Type B pancreatic cell (in vitro differentiated cells): Measurements from ENCODE around the gene STXBP6. TPM values are rescaled to one million over a fixed set of nuclear protein-coding genes. Genes with fewer than 3 reads are reported as not detected.

Experiments used
- DNase-seq: peaks from one replicate; pipeline ENCODE4 v3.0.0; 2021; ENCODE audit warnings: mixed read lengths; ENCODE audit not compliant: unreplicated experiment; ENCODE audit errors: extremely low spot score
- H3K27ac Mint-ChIP-seq: 2 replicates; pipeline ENCODE4 v1.8.0; 2021; ENCODE audit warnings: mild to moderate bottlenecking, mixed read lengths
- H3K27me3 Mint-ChIP-seq: 2 replicates; pipeline ENCODE4 v1.8.0; 2021; ENCODE audit warnings: mixed read lengths
- H3K36me3 Mint-ChIP-seq: 2 replicates; pipeline ENCODE4 v1.8.0; 2021; ENCODE audit warnings: mixed read lengths
- H3K4me1 Mint-ChIP-seq: one replicate; pipeline ENCODE4 v1.8.0; 2021; ENCODE audit warnings: mixed read lengths; ENCODE audit not compliant: unreplicated experiment
- H3K4me3 Mint-ChIP-seq: 2 replicates; pipeline ENCODE4 v1.8.0; 2021; ENCODE audit warnings: mild to moderate bottlenecking, mixed read lengths
- H3K9me3 Mint-ChIP-seq: 2 replicates; pipeline ENCODE4 v1.8.0; 2021; ENCODE audit warnings: mixed read lengths
- total RNA-seq: library from RNA; stranded (reverse); gene quantifications from 2 replicates; pipeline ENCODE4 v1.2.1, GENCODE V29; 2021; ENCODE audit warnings: low replicate concordance
- TF ChIP-seq, protein P1 (sequence below): fragments of 200-600 bp; sonication (generic); conservative IDR thresholded peaks from 2 replicates; pipeline ENCODE4 v1.5.0; 2021; ENCODE audit warnings: antibody characterized with exemption, mild to moderate bottlenecking

Gene STXBP6
- total RNA-seq, 1 donor from 2014 or later = 17.0 TPM

DNA sequence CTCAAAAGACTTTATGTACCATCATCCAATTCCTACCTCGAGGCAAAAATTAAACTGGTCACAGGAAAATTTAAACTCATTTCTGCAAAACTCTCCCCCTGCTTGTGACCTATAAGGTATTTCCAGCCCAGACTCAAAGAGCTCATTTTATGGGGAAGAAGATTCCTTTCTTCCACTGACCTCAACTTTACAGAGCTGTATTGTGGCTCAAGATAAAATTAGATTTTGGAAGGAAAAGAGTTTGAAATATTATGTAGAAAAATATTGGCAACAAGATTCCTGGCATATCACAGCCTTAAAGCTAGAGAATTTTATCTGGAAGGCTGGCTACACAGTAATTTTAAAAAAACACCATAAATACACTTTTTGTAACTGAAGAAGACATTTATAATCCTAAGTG is 91.7 kb downstream of the STXBP6 start:
- Mint-ChIP-seq H3K27me3 (no peaks in the 10 kb centered on the region), H3K27ac (no peak overlapping the region), H3K4me1 (no peaks in the 10 kb centered on the region), H3K9me3 (no peaks in the 10 kb centered on the region), H3K4me3 (no peak overlapping the region), H3K36me3 (no peaks in the 10 kb centered on the region)
- no peak for DNase-seq
- TF ChIP-seq, protein P1, sequence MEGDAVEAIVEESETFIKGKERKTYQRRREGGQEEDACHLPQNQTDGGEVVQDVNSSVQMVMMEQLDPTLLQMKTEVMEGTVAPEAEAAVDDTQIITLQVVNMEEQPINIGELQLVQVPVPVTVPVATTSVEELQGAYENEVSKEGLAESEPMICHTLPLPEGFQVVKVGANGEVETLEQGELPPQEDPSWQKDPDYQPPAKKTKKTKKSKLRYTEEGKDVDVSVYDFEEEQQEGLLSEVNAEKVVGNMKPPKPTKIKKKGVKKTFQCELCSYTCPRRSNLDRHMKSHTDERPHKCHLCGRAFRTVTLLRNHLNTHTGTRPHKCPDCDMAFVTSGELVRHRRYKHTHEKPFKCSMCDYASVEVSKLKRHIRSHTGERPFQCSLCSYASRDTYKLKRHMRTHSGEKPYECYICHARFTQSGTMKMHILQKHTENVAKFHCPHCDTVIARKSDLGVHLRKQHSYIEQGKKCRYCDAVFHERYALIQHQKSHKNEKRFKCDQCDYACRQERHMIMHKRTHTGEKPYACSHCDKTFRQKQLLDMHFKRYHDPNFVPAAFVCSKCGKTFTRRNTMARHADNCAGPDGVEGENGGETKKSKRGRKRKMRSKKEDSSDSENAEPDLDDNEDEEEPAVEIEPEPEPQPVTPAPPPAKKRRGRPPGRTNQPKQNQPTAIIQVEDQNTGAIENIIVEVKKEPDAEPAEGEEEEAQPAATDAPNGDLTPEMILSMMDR = no peak

- no peak for DNase-seq
- Mint-ChIP-seq H3K4me3 (no peak overlapping the region), H3K4me1 (no peaks in the 10 kb centered on the region), H3K27me3 (no peaks in the 10 kb centered on the region), H3K27ac (no peak overlapping the region), H3K36me3 (no peaks in the 10 kb centered on the region), H3K9me3 (no peaks in the 10 kb centered on the region)
- TF ChIP-seq, protein P1 = no peak
Observed at GRCh38 chr14:24957814-24958213, 92.1 kb downstream of the STXBP6 start.

DNA sequence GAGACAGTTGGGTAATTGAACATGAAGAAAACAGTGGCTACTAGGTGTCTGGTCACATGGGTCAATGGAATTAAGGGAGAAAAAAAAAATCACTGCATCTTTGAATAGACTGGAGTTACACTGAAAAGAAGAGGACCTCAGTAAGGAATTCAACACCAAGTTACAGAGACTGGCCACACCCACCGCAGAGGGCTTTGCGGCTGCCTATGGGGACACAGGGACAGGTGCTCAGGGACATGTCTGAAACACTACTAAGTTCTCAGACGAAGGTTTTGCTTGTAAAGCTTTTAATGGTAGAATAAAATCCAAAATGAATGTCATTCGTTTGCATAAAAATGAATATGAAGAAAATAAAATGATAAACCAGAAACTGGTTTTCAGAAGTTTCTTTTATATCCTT is 93.8 kb downstream of the STXBP6 start:
- Mint-ChIP-seq H3K9me3 (no peaks in the 10 kb centered on the region), H3K27me3 (no peaks in the 10 kb centered on the region), H3K4me3 (no peak overlapping the region), H3K4me1 (no peaks in the 10 kb centered on the region), H3K36me3 (no peaks in the 10 kb centered on the region), H3K27ac (no peak overlapping the region)
- TF ChIP-seq, protein P1 = no peak
- no peak for DNase-seq

DNA sequence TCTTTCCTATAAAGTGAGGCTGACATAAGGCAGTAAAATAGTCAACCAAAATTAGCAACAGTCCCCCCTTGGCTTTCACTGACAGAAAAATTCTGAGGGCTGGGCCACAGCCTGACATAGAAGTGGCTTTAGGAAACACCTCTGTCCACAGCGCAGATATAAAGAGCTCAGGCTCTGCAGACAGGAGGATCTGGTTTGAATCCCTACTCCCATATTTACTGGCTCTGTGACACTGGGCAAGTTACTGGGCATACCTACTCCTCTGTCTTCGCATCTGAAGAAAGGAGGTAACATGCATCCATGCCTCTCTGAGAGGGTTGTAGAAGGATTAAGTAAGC is 95.3 kb downstream of the STXBP6 start:
- Mint-ChIP-seq H3K9me3 (no peaks in the 10 kb centered on the region), H3K4me3 (no peak overlapping the region)

GRCh38 chr14:24954037-24954699 is 95.8 kb downstream of the STXBP6 start:
- no peaks in the 10 kb centered on the region for H3K27me3 Mint-ChIP-seq
- TF ChIP-seq, protein P1 = no peak
- H3K9me3 Mint-ChIP-seq = no peaks in the 10 kb centered on the region
- H3K36me3 Mint-ChIP-seq = no peaks in the 10 kb centered on the region
- no peak overlapping the region for H3K4me3 Mint-ChIP-seq
- peak overlapping the region; percentile 14 for H3K27ac Mint-ChIP-seq
- no peak for DNase-seq
- H3K4me1 Mint-ChIP-seq = no peaks in the 10 kb centered on the region

More for the DNA sequence above, 95.3 kb downstream of the STXBP6 start:
- no peak for DNase-seq
- Mint-ChIP-seq H3K27me3 (no peaks in the 10 kb centered on the region), H3K27ac (no peak overlapping the region), H3K4me1 (no peaks in the 10 kb centered on the region), H3K36me3 (no peaks in the 10 kb centered on the region)
- TF ChIP-seq, protein P1 = no peak
